Measurements from ENCODE around the gene ATP2C2. TPM values are rescaled to one million over a fixed set of nuclear protein-coding genes. Genes with fewer than 3 reads are reported as not detected.

Gene ATP2C2
- total RNA-seq, 6 experiments from 2014 or later = 0.18 to 0.51 (median 0.32) TPM; not detected in 2

- Histone ChIP-seq H3K4me1 (no peaks in the 10 kb centered on the region), H3K36me3 (no peaks in the 10 kb centered on the region), H3K27ac (no peak overlapping the region), H3K9me3 (no peaks in the 10 kb centered on the region), H3K4me3 (no peak overlapping the region), H3K27me3 (no peaks in the 10 kb centered on the region)
- no peak for ATAC-seq
- intact Hi-C loops (cut with DNase I) = no loop called here
- DNase-seq = peak in 1 of 3 donors; percentile 11
- no peak for TF ChIP-seq POLR2A (IDR thresholded peaks at IDR 0.05)
- TF ChIP-seq, protein P1, sequence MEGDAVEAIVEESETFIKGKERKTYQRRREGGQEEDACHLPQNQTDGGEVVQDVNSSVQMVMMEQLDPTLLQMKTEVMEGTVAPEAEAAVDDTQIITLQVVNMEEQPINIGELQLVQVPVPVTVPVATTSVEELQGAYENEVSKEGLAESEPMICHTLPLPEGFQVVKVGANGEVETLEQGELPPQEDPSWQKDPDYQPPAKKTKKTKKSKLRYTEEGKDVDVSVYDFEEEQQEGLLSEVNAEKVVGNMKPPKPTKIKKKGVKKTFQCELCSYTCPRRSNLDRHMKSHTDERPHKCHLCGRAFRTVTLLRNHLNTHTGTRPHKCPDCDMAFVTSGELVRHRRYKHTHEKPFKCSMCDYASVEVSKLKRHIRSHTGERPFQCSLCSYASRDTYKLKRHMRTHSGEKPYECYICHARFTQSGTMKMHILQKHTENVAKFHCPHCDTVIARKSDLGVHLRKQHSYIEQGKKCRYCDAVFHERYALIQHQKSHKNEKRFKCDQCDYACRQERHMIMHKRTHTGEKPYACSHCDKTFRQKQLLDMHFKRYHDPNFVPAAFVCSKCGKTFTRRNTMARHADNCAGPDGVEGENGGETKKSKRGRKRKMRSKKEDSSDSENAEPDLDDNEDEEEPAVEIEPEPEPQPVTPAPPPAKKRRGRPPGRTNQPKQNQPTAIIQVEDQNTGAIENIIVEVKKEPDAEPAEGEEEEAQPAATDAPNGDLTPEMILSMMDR (IDR thresholded peaks at IDR 0.05) = no peak
- WGBS (ENCODE audit: insufficient coverage, low coverage, low lambda C conversion rate, missing lambda C conversion rate) = 67% methylated on average over 4 of the region's 4 CpGs
These were observed 45.6 kb upstream of the ATP2C2 start for GRCh38 chr16:84322749-84323148.

DNA sequence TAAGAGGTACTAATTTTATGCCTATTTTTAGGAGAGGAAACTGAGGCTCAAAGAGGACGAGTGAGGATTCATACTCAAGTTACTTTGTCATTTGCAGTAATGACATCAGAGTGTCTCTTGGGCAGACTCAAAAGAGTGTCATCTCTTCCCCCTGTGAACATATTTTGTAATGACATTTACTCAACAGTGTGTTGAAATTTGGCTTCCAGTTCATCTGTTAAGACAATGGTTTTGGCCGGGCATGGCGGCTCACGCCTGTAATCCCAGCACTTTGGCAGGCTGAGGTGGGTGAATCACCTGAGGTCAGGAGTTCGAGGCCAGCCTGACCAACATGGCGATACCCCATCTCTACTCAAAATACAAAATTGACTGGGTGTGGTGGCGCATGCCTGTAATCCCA lies 44.7 kb upstream of the ATP2C2 start:
- Histone ChIP-seq H3K36me3 (no peaks in the 10 kb centered on the region), H3K4me1 (no peaks in the 10 kb centered on the region), H3K9me3 (no peaks in the 10 kb centered on the region), H3K4me3 (no peak overlapping the region), H3K27me3 (no peaks in the 10 kb centered on the region), H3K27ac (no peak overlapping the region)
- ATAC-seq (no peak), DNase-seq (peak in 1 of 3 donors; percentile 39)
- 36% methylated on average over 4 of the region's 7 CpGs for WGBS (ENCODE audit: insufficient coverage, low coverage, low lambda C conversion rate, missing lambda C conversion rate)
- TF ChIP-seq, protein P1 (IDR thresholded peaks at IDR 0.05) = no peak
- TF ChIP-seq POLR2A (IDR thresholded peaks at IDR 0.05) = no peak
- intact Hi-C loops (cut with DNase I) = no loop called here

DNA sequence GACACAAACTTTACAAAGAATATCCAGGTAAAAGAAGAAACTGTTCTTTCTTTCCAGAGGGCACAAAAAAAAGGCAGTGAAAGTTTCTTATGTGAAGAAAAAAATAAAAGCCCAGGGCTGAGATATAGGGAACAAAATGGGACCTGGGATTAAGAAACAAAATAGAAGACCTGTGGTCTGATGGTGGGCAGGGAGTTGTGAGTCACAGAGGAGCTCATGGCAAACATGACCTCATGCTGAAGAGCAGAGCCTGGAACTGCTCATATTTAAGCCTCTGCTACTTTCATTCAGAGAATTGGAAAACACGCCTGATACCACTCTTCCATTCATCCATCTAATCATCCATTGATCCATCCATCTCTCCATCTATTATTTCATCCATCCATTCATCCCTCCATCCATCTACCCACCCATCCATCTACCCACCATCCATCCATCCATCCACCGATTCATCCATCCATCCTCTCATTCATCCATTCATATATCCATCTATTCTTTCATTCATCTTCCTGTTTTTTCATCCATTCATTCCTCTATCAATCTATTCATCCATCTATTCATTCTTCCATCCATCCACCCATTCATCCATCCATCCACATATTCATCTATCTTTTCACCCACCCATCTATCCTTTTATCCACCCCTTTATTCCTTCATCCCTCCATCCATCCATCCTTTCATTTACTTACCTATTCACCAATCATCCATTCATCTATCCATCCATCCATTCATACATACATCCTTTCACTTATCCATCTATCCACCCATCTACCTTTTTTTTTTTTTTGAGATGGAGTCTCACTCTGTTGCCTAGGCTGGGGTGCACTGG lies 43.7 kb upstream of the ATP2C2 start:
- Histone ChIP-seq H3K9me3 (no peaks in the 10 kb centered on the region), H3K27me3 (no peaks in the 10 kb centered on the region), H3K4me3 (no peak overlapping the region), H3K36me3 (no peaks in the 10 kb centered on the region), H3K27ac (no peak overlapping the region), H3K4me1 (no peaks in the 10 kb centered on the region)
- WGBS (ENCODE audit: insufficient coverage, low coverage, low lambda C conversion rate, missing lambda C conversion rate) = 19% methylated on average over 2 of the region's 2 CpGs
- TF ChIP-seq, protein P1 (IDR thresholded peaks at IDR 0.05) = no peak
- TF ChIP-seq POLR2A (IDR thresholded peaks at IDR 0.05) = no peak
- intact Hi-C loops (cut with DNase I) = no loop called here
- DNase-seq (no peak), ATAC-seq (no peak)

GRCh38 chr16:84326545-84326944 lies 41.8 kb upstream of the ATP2C2 start:
- intact Hi-C loops (cut with DNase I) = no loop called here
- no peak overlapping the region for H3K4me3 ChIP-seq
- no peaks in the 10 kb centered on the region for H3K27me3 ChIP-seq
- no peak overlapping the region for H3K27ac ChIP-seq
- H3K36me3 ChIP-seq = no peaks in the 10 kb centered on the region
- TF ChIP-seq, protein P1 (IDR thresholded peaks at IDR 0.05) = no peak
- TF ChIP-seq POLR2A (IDR thresholded peaks at IDR 0.05) = no peak
- no peaks in the 10 kb centered on the region for H3K4me1 ChIP-seq
- no peak for DNase-seq
- no peaks in the 10 kb centered on the region for H3K9me3 ChIP-seq
- 56% methylated on average over 1 of the region's 2 CpGs for WGBS (ENCODE audit: insufficient coverage, low coverage, low lambda C conversion rate, missing lambda C conversion rate)
- no peak for ATAC-seq

All from right lobe of liver (tissue), 6 donors.